GM18517 (cell line): ENCODE results near the gene SENP6.
A peak's percentile ranks its signal among the peaks of the same experiment; 100 is the strongest.
"Not testable (repeated sequence)": the region's sequence is repeated elsewhere in the genome, so short reads cannot be mapped to it uniquely, and the experiment has no call there.

Experiments used
- ATAC-seq: cut with Tn5 transposase; IDR thresholded peaks from one replicate; pipeline ENCODE4 v1.9.1; 2021; ENCODE audit warnings: mild to moderate bottlenecking, moderate library complexity; ENCODE audit not compliant: unreplicated experiment

Gene SENP6

GRCh38 chr6:75601304-75602245 lies at the start of gene SENP6:
Gene SENP6, plus strand, starts transcription at chr6:75601880. Its CDS starts 645 bp downstream, at chr6:75602525.
- ATAC-seq = peak; percentile 63

- ATAC-seq = no peak
Observed at GRCh38 chr6:75556240-75556639, 45.4 kb upstream of the SENP6 start.

- ATAC-seq = no peak
Observed at GRCh38 chr6:75557068-75557467, 44.6 kb upstream of the SENP6 start.

- ATAC-seq = peak; percentile 83
Observed at GRCh38 chr6:75563032-75563431, 38.6 kb upstream of the SENP6 start.

GRCh38 chr6:75566137-75566767 lies 35.4 kb upstream of the SENP6 start:
- ATAC-seq = no peak

- ATAC-seq = no peak
Observed at GRCh38 chr6:75568100-75568499, 33.6 kb upstream of the SENP6 start.

GRCh38 chr6:75568965-75569364 lies 32.7 kb upstream of the SENP6 start:
- ATAC-seq = no peak

GRCh38 chr6:75570671-75571070 lies 31.0 kb upstream of the SENP6 start:
- ATAC-seq = not testable (repeated sequence)

GRCh38 chr6:75572072-75572471 lies 29.6 kb upstream of the SENP6 start:
- ATAC-seq = no peak

- ATAC-seq = peak; percentile 79
Observed at GRCh38 chr6:75579951-75580350, 21.7 kb upstream of the SENP6 start.

GRCh38 chr6:75581231-75581630 lies 20.4 kb upstream of the SENP6 start:
- ATAC-seq = no peak

- not testable (repeated sequence) for ATAC-seq
Observed at GRCh38 chr6:75584552-75584951, 17.1 kb upstream of the SENP6 start.

- ATAC-seq = no peak
Observed at GRCh38 chr6:75588948-75589347, 12.7 kb upstream of the SENP6 start.

- ATAC-seq = no peak
Observed at GRCh38 chr6:75590370-75590769, 11.3 kb upstream of the SENP6 start.

GRCh38 chr6:75596380-75596779 lies 5.3 kb upstream of the SENP6 start:
- not testable (repeated sequence) for ATAC-seq

GRCh38 chr6:75600768-75601167 lies 912 bp upstream of the SENP6 start:
- ATAC-seq = no peak

GRCh38 chr6:75602246-75603105 lies 796 bp downstream of the SENP6 start:
- peak; percentile 39 for ATAC-seq

GRCh38 chr6:75603106-75603420 lies 1.4 kb downstream of the SENP6 start:
- ATAC-seq = no peak

- ATAC-seq = no peak
Observed at GRCh38 chr6:75604294-75604693, 2.6 kb downstream of the SENP6 start.

GRCh38 chr6:75605635-75606034 lies 4.0 kb downstream of the SENP6 start:
- ATAC-seq = no peak

GRCh38 chr6:75608304-75608703 lies 6.6 kb downstream of the SENP6 start:
- ATAC-seq = no peak
